Common myeloid progenitor, CD34-positive (primary cell): Measurements from ENCODE around the gene MIPOL1.
"Not testable (repeated sequence)": the region's sequence is repeated elsewhere in the genome, so short reads cannot be mapped to it uniquely, and the experiment has no call there.

Experiments
- CTCF ChIA-PET: fragments of 350-600 bp; sonication (Branson Sonifier 250); formaldehyde crosslinking; loops from one replicate; lab custom pipeline; 2021; ENCODE audit warnings: antibody characterized with exemption; lab: Charles Lee
- POLR2A ChIA-PET: fragments of 350-600 bp; sonication (Branson Sonifier 250); formaldehyde crosslinking; loops from one replicate; lab custom pipeline; 2021; ENCODE audit warnings: antibody characterized with exemption; lab: Charles Lee
- DNase-seq, 3 donors: peaks; one replicate each; pipeline versions ENCODE4 v3.0.0 to v3.0.0-alpha.2; 2013
- H3K27ac ChIP-seq, 2 experiments: 1 replicate in 1 of 2; 2 replicates in 1 of 2; pipeline ENCODE4 v1.7.0; 2013; ENCODE audit warnings: inconsistent platforms in 2 of 2, low read length in 2 of 2, mild to moderate bottlenecking in 2 of 2, low read depth in 1 of 2, moderate library complexity in 1 of 2; ENCODE audit not compliant: severe bottlenecking in 2 of 2, insufficient read depth in 1 of 2, poor library complexity in 1 of 2
- H3K27me3 ChIP-seq, 5 experiments: replicated peaks in 2 of 5; 1 replicate in 3 of 5; 2 replicates in 2 of 5; pipeline versions ENCODE4 v1.6.1 to v1.7.0; 2013; ENCODE audit warnings: low read length in 4 of 5, mild to moderate bottlenecking in 2 of 5, moderate library complexity in 2 of 5, inconsistent platforms in 1 of 5; ENCODE audit not compliant: insufficient read depth in 5 of 5, control insufficient read depth in 4 of 5
- H3K36me3 ChIP-seq, 4 experiments: 1 replicate in 2 of 4; 2 replicates in 2 of 4; pipeline versions ENCODE4 v1.6.1 to v1.7.0; 2013; ENCODE audit warnings: low read length in 3 of 4, control low read depth in 1 of 4, mild to moderate bottlenecking in 1 of 4; ENCODE audit not compliant: control insufficient read depth in 4 of 4, insufficient read depth in 4 of 4
- H3K4me1 ChIP-seq, 4 experiments: 1 replicate in 3 of 4; 2 replicates in 1 of 4; pipeline versions ENCODE4 v1.6.1 to v1.7.1; 2013; ENCODE audit warnings: low read length in 3 of 4, mild to moderate bottlenecking in 3 of 4, control low read depth in 1 of 4, inconsistent platforms in 1 of 4, moderate library complexity in 1 of 4; ENCODE audit not compliant: control insufficient read depth in 4 of 4, insufficient read depth in 4 of 4; ENCODE audit errors: control extremely low read depth in 1 of 4
- H3K4me3 ChIP-seq, 7 experiments: 1 replicate in 4 of 7; 2 replicates in 3 of 7; pipeline versions ENCODE4 v1.5.1 to v1.7.0; 2013; ENCODE audit warnings: mild to moderate bottlenecking in 7 of 7, low read length in 6 of 7, moderate library complexity in 6 of 7, inconsistent platforms in 2 of 7, low read depth in 2 of 7, control low read depth in 1 of 7; ENCODE audit not compliant: insufficient read depth in 4 of 7, control insufficient read depth in 1 of 7; ENCODE audit errors: extremely low read depth in 1 of 7
- H3K9me3 ChIP-seq, 5 experiments: 1 replicate in 4 of 5; 2 replicates in 1 of 5; pipeline versions ENCODE4 v1.6.1 to v1.7.1; 2013; ENCODE audit warnings: low read length in 4 of 5, mild to moderate bottlenecking in 2 of 5, inconsistent platforms in 1 of 5, low read depth in 1 of 5, moderate library complexity in 1 of 5; ENCODE audit not compliant: control insufficient read depth in 4 of 5, insufficient read depth in 2 of 5; ENCODE audit errors: control extremely low read depth in 1 of 5
- WGBS: methylation state at CpG from one replicate; pipeline ENCODE4 v1.1.5; 2013; ENCODE audit not compliant: insufficient coverage; 5-methylcytosine and 5-hydroxymethylcytosine counted together

The MIPOL1 gene

DNA sequence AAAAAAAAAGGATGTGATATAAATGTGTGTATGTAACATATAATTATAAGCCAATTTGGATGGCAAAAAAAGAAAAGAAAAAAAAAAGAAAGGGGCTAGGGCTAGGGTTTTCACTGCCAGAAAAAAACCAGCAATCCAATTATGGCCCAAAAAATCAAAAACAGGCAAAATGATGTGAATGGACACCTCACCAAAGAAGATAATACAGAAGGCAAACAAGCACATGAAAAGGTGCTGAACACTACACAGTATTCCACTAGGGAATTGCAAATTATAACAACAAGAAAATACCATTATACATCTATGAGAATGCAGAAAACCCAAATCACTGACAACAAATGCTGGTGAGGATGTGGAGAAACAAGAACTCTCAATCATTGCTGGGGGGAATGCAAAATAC, 12.1 kb upstream of the MIPOL1 start:
- ChIA-PET POLR2A (no interaction called here), CTCF (no interaction called here)
- Histone ChIP-seq H3K36me3 (no peaks in the 10 kb centered on the region), H3K9me3 (no peaks in the 10 kb centered on the region), H3K4me3 (no peak overlapping the region), H3K27me3 (no peaks in the 10 kb centered on the region), H3K27ac (no peak overlapping the region), H3K4me1 (no peaks in the 10 kb centered on the region)
- DNase-seq: no peak

DNA sequence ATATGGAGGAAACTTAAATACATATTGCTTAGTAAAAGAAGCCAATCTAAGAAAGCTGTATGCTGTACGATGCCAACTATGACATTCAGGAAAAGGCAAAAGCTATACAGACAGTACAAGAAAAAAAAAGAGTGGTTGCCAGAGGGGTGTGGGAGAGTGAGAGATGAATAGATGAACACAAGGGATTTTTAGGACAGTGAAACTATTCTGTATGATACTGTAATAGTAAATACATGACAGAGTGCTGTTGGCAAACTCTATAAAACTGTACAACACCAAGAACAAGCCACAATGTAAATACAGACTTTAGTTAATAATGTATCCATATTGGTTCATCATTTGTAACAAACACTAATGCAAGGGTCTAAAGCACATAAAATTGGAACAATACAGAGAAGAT, 10.9 kb upstream of the MIPOL1 start:
- no peaks in the 10 kb centered on the region for H3K36me3 ChIP-seq
- ChIA-PET CTCF (no interaction called here), POLR2A (interaction anchor here (0.9 kb wide), 1 partner anchor 9 kb away, joined by 4 read pairs; no protein-coding TSS in a partner anchor)
- no peak overlapping the region for H3K4me3 ChIP-seq
- H3K27ac ChIP-seq: no peak overlapping the region
- no peak for DNase-seq
- 100% methylated on average over 1 of the region's 1 CpG for WGBS
- H3K4me1 ChIP-seq: no peaks in the 10 kb centered on the region
- H3K27me3 ChIP-seq: no peaks in the 10 kb centered on the region
- no peaks in the 10 kb centered on the region for H3K9me3 ChIP-seq

DNA sequence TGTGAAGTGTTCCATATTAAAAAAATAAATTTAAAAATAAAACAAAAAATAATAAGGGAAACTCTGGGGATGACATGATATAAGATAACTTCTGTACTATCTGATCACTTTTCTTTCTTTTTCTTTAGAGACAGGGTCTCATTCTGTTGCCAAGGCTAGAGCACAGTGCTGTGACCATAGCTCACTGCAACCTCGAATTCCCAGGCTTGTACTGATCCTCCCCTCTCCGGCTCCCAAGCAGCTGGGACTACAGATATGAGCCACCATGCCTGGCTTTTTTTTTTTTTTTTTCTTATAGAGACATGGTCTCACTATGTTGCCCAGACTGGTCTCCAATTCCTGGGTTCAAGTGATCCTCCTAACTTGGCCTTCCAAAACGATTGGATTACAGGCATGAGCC, 10.4 kb upstream of the MIPOL1 start:
- no peak for DNase-seq
- Histone ChIP-seq H3K27me3 (no peaks in the 10 kb centered on the region), H3K9me3 (no peaks in the 10 kb centered on the region), H3K27ac (no peak overlapping the region), H3K4me1 (no peaks in the 10 kb centered on the region), H3K4me3 (no peak overlapping the region), H3K36me3 (no peaks in the 10 kb centered on the region)
- CTCF ChIA-PET: no interaction called here
- 86% methylated on average over 2 of the region's 3 CpGs for WGBS
- POLR2A ChIA-PET: interaction anchor here (0.9 kb wide), 1 partner anchor 9 kb away, joined by 4 read pairs; no protein-coding TSS in a partner anchor

DNA sequence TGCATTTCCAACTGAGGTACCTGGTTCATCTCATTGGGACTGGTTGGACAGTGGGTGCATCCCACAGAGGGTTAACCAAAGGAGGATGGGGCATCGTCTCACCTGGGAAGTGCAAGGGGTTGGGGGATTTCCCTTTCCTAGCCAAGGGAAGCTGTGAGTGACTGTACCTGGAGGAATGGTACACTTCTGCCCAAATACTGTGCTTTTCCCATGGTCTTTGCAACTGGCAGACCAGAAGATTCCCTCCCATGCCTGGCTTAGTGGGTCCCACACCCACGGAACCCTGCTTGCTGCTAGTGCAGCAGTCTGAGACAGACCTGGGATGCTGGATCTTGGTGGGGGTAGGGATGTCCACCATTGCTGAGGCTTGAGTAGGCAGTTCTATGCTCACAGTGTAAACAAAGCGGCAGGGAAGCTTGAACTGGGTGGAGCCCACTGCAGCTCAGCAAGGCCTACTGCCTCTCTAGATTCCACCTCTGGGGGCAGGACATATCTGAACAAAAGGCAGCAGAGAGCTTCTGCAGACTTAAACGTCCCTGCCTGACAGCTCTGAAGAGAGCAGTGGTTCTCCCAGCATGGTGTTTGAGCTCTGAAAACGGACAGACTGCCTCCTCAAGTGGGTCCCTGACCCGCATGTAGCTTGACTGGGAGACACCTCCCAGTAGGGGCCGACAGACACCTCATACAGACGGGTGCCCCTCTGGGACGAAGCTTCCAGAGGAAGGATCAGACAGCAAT, 9.7 kb upstream of the MIPOL1 start:
- H3K27ac ChIP-seq, H3K4me3 ChIP-seq, POLR2A ChIA-PET, H3K9me3 ChIP-seq, H3K4me1 ChIP-seq, CTCF ChIA-PET, H3K36me3 ChIP-seq, DNase-seq, H3K27me3 ChIP-seq: not testable (repeated sequence)
- 97% methylated on average over 7 of the region's 9 CpGs for WGBS

DNA sequence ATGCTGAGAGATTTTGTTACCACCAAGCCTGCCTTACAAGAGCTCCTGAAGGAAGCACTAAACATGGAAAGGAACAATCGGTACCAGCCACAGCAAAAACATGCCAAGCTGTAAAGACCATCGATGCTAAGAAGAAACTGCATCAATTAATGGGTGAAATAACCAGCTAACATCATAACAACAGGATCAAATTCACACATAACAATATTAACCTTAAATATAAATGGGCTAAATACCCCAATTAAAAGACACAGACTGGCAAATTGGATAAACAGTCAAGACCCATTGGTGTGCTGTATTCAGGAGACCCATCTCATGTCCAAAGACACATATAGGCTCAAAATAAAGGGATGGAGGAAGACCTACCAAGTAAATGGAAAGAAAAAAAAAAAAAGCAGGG, 8.0 kb upstream of the MIPOL1 start:
- CTCF ChIA-PET: not testable (repeated sequence)

DNA sequence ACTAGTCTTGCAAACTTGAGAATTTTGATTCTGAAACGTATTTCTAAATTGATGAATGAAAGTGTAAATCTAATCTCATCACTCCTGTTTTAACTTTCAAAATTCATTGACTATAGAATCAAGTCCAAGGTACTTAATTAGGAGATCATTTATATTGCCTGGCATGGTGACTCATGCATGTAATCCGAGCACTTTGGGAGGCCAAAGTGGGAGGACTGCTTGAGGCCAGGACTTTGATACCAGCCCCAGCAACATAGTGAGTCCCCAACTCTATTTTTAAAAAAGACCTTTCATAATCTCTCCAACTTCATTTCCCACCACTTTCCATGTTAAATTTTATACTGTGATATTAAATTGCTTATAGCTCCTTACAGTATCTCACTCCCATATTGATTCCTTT, 3.0 kb upstream of the MIPOL1 start:
- Histone ChIP-seq H3K27me3 (no peaks in the 10 kb centered on the region), H3K4me3 (no peak overlapping the region), H3K4me1 (peaks cover 0 to 15% (median 8%) of the 10 kb centered on the region in 4 experiments), H3K27ac (no peak overlapping the region), H3K36me3 (no peaks in the 10 kb centered on the region), H3K9me3 (no peaks in the 10 kb centered on the region)
- DNase-seq: no peak
- no CpG with 5 or more reads among the region's 2 CpGs for WGBS
- ChIA-PET POLR2A (no interaction called here), CTCF (no interaction called here)

More for the DNA sequence above, 8.0 kb upstream of the MIPOL1 start:
- H3K4me3 ChIP-seq, H3K27ac ChIP-seq, H3K9me3 ChIP-seq, H3K27me3 ChIP-seq, H3K36me3 ChIP-seq, POLR2A ChIA-PET, DNase-seq, H3K4me1 ChIP-seq: not testable (repeated sequence)
- WGBS: 80% methylated on average over 1 of the region's 2 CpGs

DNA sequence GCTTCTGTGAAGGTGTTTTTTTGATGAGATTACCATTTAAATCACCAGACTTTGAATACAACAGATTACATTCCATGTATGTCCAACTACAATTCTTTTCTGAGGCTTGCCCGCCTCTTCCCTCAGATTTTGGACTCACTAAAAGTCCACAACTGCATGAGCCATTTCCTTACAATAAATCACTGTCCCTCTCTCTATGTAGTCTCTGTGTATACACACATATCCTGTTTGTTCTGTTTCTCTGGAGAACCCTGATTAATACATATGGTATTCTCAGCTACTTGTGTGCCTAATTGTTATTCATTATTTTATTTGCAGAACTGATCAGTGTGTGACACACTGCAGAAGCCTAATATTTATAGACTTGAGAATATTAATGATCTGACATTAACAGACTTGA, 2.4 kb upstream of the MIPOL1 start:
- Histone ChIP-seq H3K27ac (no peak overlapping the region), H3K27me3 (no peaks in the 10 kb centered on the region), H3K4me3 (no peak overlapping the region), H3K36me3 (no peaks in the 10 kb centered on the region), H3K4me1 (peaks cover 0 to 15% (median 8%) of the 10 kb centered on the region in 4 experiments), H3K9me3 (no peaks in the 10 kb centered on the region)
- no peak for DNase-seq
- ChIA-PET CTCF (no interaction called here), POLR2A (no interaction called here)
- WGBS: 100% methylated on average over 1 of the region's 1 CpG
